Ishikawa (cell line): Measurements from ENCODE around the gene PPP2R5E.

Experiments
- CREB1 ChIP-seq: IDR thresholded peaks from 2 replicates; pipeline ENCODE4 v1.6.1; 2012; ENCODE audit warnings: low read depth
- EGR1 ChIP-seq: IDR thresholded peaks from 2 replicates; pipeline ENCODE4 v1.6.1; 2012
- TAF1 ChIP-seq: IDR thresholded peaks from 2 replicates; pipeline ENCODE4 v1.6.1; 2012; ENCODE audit warnings: low read depth, mild to moderate bottlenecking
- TEAD4 ChIP-seq: IDR thresholded peaks from 2 replicates; pipeline ENCODE4 v1.6.1; 2012

DNA sequence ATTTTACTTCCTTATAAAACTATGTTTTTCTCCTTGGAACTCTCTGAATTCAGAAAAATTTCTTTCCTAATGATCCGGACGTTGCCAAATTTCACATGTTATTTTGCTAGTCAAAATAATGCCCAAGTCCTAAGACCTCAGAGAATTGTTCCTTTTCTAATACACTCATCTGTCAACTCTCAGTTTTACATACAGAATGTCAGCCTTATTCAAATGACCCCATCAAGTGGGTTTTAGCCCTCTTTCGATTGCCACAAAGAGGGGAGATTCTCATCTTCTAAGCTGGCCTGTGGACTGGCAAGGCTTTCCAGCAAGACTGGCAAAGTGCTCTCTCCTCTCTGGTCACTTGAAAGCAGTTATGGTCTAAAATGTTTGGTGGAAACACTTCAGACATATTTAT, 125.2 kb downstream of the PPP2R5E start:
- TF ChIP-seq EGR1 (no peak), TEAD4 (no peak), CREB1 (no peak), TAF1 (no peak)
